GM19463 (cell line): ENCODE data around the gene TM2D3.

Experiments
- ATAC-seq: cut with Tn5 transposase; IDR thresholded peaks from one replicate; pipeline ENCODE4 v1.9.1; 2021; ENCODE audit warnings: mild to moderate bottlenecking, moderate library complexity; ENCODE audit not compliant: unreplicated experiment

Gene TM2D3

DNA sequence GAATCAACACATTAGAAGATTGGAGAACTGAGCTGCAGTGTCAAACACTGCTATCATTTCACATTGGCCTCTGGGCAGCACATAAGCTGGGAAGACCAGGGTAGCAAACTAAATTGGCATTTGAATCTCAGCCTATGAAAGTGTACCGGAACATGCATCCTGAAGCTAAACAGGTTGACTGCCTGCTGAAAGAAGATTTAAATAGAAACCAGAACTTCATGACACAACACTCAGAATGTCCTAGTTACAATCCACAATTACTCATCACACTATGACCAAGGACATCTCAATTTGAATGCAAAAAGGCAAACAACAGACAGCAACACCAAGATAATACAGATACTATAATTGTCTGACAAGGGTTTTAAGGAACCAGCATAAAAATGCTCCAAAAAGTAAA, 26.2 kb downstream of the TM2D3 start:
- ATAC-seq = no peak

DNA sequence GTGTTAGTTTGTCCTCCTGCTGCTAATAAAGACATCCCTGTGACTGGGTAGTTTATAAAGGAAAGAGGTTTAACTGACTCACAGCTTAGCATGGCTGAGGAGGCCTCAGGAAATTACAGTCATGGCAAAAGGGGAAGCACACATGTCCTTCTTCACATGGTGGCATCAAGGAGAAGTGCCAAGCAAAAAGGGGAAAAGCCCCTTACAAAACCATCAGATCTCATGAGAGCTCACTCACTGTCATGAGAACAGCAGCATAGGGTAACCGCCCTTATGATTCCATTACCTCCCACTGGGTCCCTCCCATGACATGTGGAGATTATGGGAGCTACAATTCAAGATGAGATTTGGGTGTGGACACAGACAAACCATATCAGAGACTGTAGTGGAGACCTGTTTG, 27.0 kb downstream of the TM2D3 start:
- ATAC-seq = no peak

DNA sequence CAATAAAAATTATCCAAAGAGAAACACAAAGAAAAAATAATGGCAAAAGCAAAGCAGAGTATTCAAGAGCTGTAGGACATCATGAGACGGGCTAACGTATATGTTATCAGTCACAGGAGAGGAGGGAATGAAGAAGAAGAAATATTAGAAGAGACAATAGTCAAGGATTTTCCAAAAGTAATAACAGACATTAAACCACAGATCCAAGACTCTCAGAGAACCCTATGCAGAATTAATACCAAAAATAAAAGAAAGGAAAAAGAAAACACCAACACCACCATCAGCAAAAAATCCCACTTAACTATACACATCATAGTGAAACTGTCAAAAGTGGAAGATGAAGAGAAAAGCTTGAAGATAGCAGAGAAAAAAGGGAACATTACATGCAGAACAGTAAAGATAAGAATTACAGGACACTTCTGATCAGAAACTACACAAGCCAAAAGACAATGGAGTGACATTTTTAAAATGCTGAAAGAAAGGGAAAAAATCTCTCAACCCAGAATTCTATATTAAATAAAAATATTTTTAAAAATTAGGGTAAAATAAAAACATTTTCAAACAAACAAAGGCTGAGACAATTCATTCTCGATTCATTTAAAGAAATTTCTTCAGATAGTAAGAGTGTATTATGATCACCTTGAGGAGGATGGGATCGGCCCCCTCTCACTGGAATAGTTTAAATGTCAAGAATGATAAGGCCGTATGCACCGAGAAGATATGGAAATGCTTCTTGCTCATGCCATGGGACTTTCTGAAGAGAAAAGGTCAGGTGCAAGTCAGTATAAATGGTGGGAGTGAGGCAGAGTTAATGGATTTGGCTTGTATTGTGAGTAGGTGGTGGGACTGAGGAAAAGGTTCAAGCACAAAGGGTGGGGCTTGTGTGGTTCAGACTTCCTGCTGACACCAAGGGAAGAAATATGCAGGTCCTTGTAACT, 28.5 kb downstream of the TM2D3 start:
- ATAC-seq = no peak

DNA sequence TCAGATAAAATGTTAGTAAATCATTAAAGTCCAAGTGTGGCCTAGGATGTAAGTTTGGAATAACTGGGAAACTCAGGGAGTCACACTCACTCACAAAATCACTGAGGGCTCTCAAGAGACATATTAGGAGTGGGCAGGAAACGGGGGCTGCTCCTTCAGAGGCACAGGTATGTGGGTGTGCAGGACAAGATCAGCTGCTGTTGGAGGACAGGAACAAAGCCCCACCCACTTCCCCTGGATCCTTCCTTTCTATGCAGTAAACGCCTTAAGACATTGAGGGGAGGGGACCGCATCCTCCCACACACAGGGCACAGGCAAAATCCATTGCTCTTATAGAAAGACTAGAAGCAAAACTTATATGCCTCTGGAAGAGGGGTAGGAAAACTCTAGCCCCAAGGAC, 30.2 kb downstream of the TM2D3 start:
- ATAC-seq = no peak

DNA sequence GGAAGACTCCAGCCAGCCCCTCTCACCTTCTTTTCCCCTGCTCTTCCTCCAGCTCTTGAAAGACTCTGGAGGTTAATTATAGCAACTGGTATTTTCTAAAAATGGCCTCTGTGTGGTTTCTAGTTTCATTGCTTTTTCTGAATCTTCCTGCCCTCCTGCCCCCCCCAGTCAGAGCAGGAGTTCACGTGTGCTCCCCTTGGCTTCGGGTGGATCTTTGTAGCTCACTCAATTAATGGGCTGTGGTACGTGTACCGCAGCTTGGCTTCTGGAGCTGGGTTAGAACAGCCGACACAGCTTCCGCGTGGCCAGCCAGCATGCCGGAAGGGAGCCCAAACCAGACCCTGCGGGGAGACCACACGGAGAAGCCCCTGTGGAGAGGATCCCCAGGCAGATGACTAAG, 31.5 kb downstream of the TM2D3 start:
- ATAC-seq = no peak

DNA sequence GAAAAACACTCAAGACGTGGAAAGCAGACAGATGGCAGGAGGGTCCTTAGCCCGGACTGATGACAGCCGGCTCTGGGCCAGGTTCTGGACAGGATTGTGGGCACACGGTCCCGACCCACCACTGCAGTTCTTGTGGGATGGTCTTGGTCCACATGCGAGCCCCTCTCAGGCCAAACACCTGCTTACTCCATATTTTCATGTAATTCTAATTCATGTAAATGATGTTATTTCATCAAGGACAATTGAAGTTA, 32.6 kb downstream of the TM2D3 start:
- ATAC-seq = no peak

DNA sequence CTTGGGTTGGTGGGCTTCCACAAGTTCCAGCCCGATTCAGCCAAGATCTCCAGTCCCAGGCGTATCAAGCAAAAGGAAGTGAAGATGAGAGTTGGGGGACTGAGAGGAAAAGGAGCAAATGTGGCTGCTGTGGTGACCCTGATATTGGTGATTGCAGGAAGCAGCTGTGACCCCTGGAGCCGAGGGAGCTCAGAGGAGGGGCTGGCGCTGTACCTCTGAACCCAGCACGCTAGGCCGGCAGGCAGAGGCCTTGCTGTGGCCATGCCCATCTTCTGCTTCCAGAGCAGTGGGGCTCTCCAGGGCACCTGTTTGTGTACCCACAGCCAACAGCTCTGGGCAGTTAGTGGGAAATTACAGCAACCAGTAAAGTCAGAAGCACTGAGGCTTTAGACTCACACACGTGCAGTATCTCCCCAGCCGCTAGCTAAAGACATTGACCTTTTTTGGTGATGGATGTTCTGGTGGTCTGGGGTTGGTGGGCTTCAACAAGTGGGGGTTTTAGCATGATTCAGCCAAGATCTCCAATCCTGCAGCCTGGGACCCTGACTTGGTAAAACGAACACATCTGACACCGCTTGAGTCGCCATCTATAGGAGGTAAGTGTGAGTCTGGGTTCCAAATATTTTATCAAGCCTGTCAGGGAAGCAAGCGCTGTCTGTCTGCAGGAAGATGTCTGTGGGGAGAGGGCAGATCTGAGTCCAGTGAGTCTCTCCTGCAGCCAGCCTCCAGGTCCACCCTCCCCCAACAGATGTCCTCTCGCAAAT, 33.1 kb downstream of the TM2D3 start:
- ATAC-seq = no peak

DNA sequence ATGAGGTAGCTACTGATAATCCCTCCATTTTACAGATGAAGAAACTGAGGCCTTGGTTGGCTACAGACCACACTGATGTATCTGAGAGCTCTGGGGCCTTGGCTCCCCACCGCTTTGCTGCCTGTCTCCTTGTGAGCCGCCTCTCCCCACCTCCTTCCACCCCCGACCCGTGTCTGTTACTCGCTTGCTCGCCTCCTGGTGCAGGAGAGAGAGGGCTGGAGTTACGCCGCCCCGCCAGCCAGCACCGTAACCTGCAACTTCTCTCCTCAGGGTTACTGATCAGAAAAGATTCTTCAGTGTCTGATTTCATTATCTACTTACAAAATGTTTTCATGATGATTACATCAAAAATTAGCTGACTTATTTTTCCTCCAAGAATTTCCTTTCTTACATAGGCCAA, 34.1 kb downstream of the TM2D3 start:
- ATAC-seq = no peak

DNA sequence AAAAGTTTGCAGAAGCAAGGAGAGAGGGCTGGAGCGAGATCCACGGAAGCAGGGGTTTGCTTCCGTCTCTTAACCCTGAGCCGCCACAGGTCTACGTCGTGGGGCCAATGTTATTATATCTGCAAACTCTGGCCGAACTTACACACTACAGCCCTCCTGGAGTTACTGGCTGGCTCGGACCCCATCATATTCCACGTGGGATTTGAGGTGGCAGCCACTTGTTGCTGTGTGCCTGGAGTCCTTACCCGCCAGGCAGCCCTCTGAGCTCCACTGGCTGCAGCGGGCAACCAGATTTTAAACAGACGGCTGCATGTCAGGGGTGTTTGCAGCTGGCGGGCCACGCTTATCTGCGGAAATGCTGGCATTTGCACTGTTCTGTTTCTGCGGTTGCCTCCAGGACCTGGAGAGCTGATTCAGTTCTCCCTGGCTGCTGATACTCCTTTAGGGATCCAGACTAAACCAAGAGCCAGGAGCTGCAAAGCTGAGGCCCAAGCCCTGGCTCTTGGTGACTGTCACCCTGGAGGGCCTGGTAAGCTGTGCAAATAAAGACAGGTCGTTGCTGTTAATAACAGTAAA, 34.7 kb downstream of the TM2D3 start:
- no peak for ATAC-seq

DNA sequence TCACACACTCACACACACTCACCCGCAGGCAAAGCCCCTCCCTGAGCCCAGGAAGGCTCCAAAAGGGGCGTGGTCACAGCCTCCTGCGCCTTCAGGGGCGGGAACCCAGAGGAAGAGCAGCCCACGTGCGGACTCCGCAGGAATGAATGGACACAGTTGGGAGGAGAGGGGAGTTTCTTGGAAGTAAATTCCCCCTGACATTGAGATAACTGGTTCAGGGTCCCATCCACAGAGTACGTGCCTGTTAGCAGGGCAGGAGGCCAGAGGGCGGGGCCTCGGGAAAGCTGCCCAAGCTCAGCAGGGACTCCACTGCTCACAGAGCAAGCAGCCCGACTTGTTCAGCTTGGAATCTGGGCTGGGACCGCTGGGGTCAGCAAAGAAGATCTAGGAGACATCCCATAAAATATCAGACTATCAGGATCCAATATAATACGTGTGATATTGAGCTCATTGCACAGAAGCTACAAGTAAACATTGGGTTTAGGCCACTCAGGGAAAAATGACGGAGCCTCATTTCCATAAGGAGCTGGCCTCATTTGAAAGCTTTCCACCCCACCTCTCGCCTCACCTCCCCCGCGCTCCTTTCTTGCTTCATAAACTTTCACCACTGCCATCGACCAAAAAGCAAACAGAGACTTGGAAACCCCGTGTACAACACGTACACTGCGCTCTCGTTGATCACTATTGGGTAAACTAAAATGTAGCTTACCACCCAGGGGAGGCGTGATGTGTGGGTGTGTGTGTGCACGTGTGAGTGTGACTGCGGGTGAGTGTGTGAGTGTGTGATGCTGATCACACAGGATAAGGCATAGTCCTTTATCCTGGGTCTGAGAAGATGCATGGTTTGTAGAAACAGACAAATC, 36.0 kb downstream of the TM2D3 start:
- no peak for ATAC-seq

DNA sequence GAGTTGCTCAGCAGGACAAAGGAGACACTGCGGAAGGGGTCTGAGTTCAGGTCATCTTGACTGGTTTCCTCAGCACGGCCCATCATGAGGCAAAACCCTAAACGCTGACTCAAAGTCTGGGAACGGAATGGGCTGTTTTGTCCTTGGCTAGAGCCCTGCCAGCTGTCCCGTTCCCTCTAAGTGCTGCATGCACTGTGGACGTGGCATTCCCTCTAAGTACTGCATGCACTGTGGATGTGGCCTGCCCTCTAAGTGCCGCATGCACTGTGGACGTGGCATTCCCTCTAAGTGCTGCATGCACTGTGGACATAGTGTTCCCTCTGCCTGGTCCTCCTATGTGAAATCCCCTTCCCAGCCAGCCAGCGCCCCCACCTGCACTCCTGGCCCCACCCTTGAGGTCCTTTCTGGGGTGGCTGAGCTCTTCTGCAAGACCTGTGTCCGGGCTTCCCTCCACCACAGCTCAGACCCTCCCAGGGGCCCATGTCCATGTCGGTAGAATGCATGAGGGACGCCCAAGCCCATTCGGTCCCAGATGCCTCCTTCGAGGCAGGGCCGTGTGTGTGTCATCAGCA, 36.7 kb downstream of the TM2D3 start:
- no peak for ATAC-seq

DNA sequence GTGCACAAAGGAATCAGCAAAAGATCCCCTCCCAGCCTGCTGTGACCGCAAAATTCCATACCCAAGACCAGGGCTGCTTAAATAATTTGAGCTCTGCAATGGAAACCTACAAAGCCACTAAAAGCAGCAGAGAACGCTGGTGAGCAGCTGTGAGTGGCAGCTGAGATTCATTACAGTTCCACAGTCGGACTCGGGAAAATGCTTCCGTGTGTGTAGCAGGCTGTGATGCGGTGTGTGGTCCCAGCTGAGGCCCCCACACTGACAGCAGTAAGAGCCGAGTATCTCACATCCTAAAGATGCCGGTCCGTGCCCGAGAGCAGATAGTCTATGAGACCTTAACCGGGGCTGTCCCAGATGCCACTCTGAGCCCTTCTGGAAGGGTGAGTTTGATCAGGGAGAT, 37.4 kb downstream of the TM2D3 start:
- no peak for ATAC-seq

DNA sequence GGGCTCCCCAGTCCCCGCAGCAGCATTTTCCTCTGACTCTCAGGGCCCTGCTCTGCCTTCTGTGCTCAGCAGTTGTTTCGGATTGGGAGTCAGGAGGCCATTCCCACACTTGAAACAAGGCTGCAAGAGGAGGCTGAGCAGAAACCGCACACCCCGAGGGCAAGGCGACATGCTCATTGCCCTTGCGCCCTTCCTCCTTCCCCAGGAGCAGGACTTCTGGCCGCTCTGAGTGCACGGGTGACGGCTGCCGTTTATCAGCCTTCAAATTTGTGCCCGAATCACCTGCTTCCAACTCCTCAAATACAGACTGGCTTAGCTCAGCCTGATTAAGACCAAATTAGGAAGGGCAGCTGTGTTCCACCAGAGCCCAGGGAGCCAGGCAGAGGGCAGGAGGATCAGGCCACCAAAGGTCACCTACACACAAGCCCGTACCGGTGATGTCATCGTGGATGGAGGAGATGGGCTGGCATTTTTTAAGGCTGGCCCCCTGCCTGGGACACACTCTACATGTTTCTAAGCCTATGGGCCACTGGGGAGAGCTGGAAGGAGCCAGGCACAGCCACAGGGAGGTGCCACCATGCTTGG, 38.1 kb downstream of the TM2D3 start:
- ATAC-seq = no peak

DNA sequence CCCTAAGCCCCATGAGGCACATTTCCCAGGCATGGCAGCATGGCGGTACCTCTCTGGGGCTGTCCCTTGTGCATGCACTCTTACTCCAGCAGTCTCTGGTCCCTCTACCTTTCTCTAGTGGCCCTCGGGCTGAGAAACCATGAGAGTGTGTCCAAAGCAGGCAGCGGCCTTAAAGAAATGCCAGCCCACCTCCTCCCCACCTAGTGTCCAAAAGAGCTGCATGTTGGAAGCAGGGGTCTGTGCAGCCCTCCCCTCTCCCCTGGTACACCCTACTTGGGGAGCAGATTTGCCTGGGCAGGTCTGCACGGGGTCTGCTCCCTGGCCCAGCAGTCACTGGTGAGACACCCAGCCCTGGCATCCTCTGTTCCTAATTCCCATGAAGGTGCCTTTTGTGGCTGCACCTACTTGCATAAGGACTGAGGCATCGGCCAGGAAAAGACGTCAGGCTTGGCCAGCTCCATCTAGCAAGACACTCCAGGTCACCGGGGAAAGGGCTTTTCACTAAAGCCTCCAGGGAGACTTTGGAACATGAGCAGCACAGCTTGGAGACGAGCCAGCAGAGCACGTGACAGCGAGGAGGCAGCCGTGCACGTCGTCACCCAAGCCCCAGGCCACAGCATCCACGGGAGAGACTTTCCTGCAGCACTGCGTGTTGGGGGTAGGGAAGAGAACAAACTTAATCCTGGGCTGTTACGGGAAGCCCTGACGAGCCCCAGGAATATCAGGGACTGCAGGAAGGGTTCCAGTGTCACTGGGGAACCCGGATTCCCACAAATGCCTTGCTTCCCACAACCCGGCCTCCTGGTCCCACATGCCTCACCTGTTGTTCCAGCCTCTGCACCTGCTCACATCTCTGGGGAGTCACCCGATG, 38.8 kb downstream of the TM2D3 start:
- no peak for ATAC-seq

DNA sequence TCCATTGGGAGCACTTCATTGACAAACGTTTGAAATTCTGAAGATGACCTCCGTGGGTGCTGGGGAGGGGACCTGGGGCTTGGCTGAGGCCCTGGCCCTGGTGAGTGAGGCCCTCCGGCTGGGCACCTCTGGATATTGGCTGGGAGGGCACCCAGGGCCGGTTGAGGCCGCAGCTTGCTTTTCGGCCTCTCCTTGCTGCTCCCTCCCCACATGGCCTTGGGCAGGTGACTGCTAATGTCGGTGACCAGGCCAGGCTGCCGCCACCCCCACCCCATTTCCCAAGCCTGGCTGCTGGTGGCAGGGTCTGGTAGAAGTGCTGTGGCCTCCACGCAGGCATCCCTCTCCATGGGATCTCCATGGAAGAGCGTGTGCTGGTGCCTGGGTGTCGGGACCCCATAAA, 39.5 kb downstream of the TM2D3 start:
- no peak for ATAC-seq

DNA sequence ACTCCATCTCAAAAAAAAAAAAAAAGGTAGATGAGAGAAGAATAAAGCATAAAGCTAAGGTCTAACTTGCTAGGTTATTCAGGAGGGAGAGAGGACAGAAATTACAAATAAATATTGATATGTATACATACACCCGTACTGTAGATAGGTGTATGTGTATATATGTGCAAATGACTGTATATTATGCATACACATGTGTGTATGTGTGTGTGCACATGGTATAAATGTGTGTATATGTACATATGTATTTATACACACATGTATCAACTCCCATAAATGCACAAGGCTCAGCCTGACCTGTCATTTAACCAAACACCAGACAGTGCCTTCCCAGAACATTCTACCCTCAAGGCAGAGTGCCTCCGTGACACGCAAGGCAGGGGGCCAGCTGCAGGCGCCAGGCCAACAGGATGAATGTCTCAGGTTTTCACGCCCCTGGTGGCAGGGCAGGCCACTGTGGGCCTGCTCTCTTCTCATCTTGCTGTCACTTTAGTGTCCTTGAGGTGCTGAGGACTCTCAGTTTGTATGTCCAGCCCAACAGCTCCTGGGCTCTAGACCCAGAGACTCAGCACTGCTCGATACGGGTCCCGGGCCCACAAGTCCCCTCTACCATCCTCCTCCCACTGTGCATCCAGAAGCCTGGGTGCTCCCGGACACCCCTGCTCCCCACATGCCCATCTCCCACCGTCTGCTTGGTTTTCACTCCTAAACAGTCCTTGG, 40.4 kb downstream of the TM2D3 start:
- no peak for ATAC-seq

DNA sequence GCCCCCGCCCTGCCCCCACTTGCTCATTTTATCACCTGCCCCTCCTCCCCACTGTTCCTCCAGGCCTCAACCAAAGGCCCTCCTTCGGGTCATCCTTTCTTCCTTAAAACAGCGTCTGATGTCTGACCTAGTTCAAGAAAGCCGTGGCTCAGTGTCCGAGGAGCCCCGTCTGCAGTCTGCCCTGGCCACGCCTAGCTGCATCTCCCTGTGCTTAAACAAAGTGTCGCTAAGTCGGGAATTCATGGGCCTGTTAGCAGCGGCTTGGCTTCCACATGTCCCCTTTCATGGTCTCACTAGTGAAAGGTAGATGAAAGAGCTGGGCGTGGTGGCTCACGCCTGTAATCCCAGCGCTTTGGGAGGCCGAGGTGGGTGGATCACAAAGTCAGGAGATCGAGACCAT, 41.2 kb downstream of the TM2D3 start:
- no peak for ATAC-seq

DNA sequence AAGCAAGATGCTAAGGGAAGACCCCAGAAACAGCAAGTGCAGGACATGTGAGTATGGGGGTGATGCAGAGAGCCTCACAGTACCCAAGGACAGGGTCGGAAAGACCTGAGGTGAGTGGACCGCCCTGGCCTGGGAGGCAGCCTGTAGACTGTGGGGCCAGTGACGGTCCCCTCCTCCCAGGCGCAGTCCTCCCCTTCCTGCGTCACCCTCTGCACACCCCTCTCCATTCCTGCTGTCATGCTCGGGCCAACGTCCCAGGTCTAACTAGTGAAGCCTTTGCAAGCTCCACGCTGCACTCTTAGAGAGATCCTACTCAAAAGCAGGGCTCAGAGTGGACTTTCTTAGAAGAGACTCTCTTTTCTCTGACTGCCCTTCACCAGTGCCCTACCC, 41.6 kb downstream of the TM2D3 start:
- ATAC-seq = no peak
